Endothelial cell of umbilical vein (primary cell): ENCODE measurements around the gene TNFSF4. TPM values are rescaled to one million over a fixed set of nuclear protein-coding genes. Genes with fewer than 3 reads are reported as not detected.

ENCODE experiments used
- BruUV-seq: library from RNA; stranded (reverse); fragments of 400-500 nt; replicated peaks from 2 replicates; lab custom pipeline; 2021; lab: Mats Ljungman, UMichigan
- CTCF ChIA-PET: fragments of 300-600, 350-600 bp; sonication (Branson Sonifier 250); formaldehyde crosslinking; loops from one replicate; lab custom pipeline; 2021; ENCODE audit warnings: antibody characterized with exemption, inconsistent platforms; lab: Charles Lee
- POLR2A ChIA-PET: fragments of 300-600, 350-600 bp; sonication (Branson Sonifier 250); formaldehyde crosslinking; loops from one replicate; lab custom pipeline; 2021; ENCODE audit warnings: antibody characterized with exemption, inconsistent platforms; lab: Charles Lee
- DNase-seq: peaks from one replicate; pipeline ENCODE4 v3.0.0-alpha.2; 2011; ENCODE audit warnings: low read depth, low spot score
- FAIRE-seq: peaks from 2 replicates; lab custom pipeline; 2011; peaks lifted over from hg19 to GRCh38; lab: Jason Lieb, UNC
- H2AFZ ChIP-seq: 2 replicates; pipeline ENCODE4 v1.6.0; 2012; ENCODE audit warnings: low read depth, low read length, control low read depth, inconsistent platforms
- H3K27ac ChIP-seq: 2 replicates; pipeline ENCODE4 v1.5.1; 2011; ENCODE audit warnings: low read depth, mild to moderate bottlenecking, control low read depth, low read length, moderate library complexity; ENCODE audit not compliant: insufficient read depth
- H3K27me3 ChIP-seq, 2 experiments: 2 replicates each; pipeline versions ENCODE4 v1.6.0 to v1.6.1; 2011; ENCODE audit warnings: low read length in 2 of 2, mixed read lengths in 1 of 2; ENCODE audit not compliant: control insufficient read depth in 2 of 2, insufficient read depth in 2 of 2
- H3K36me3 ChIP-seq, 2 experiments: 2 replicates in 1 of 2; 3 replicates in 1 of 2; pipeline ENCODE4 v1.5.1; 2011; ENCODE audit warnings: low read length in 2 of 2, mild to moderate bottlenecking in 1 of 2, moderate library complexity in 1 of 2; ENCODE audit not compliant: control insufficient read depth in 2 of 2, insufficient read depth in 2 of 2; ENCODE audit errors: extremely low read depth in 1 of 2
- H3K4me1 ChIP-seq: 3 replicates; pipeline ENCODE4 v1.5.1; 2011; ENCODE audit warnings: mild to moderate bottlenecking, low read length; ENCODE audit not compliant: control insufficient read depth, insufficient read depth; ENCODE audit errors: extremely low read depth
- H3K4me2 ChIP-seq: 2 replicates; pipeline ENCODE4 v1.6.1; 2011; ENCODE audit warnings: low read length, control low read depth, mixed read lengths; ENCODE audit not compliant: insufficient read depth
- H3K4me3 ChIP-seq, 3 experiments: fragments of 200-600 bp in 1 of 3; sonication (generic), shearing (Covaris generic) in 1 of 3; replicated peaks in 1 of 3; 2 replicates each; pipeline ENCODE4 v1.5.1; 2011 to 2016; ENCODE audit warnings: control low read depth in 3 of 3, low read length in 3 of 3, mild to moderate bottlenecking in 2 of 3, inconsistent platforms in 1 of 3, low read depth in 1 of 3, moderate library complexity in 1 of 3; ENCODE audit not compliant: insufficient read depth in 1 of 3
- H3K79me2 ChIP-seq: 2 replicates; pipeline ENCODE4 v1.6.0; 2012; ENCODE audit warnings: low read length, inconsistent platforms; ENCODE audit not compliant: control insufficient read depth, insufficient read depth
- H3K9ac ChIP-seq: replicated peaks from 2 replicates; pipeline ENCODE3; 2011; ENCODE audit warnings: low read length, control low read depth; ENCODE audit not compliant: insufficient read depth; ENCODE audit errors: extremely low read depth
- H3K9me1 ChIP-seq: replicated peaks from 3 replicates; pipeline ENCODE4 v1.6.0; 2011; ENCODE audit warnings: mild to moderate bottlenecking, low read length; ENCODE audit not compliant: control insufficient read depth, insufficient read depth; ENCODE audit errors: extremely low read depth
- H3K9me3 ChIP-seq: replicated peaks from 2 replicates; pipeline ENCODE4 v1.5.1; 2012; ENCODE audit warnings: low read length, inconsistent platforms; ENCODE audit not compliant: control insufficient read depth, insufficient read depth
- H4K20me1 ChIP-seq: replicated peaks from 2 replicates; pipeline ENCODE3; 2011; ENCODE audit warnings: mild to moderate bottlenecking, low read length; ENCODE audit not compliant: control insufficient read depth, insufficient read depth; ENCODE audit errors: extremely low read depth
- CTCF ChIP-seq, 2 donors: IDR thresholded peaks; 1 replicate in 1 of 2; 2 replicates in 1 of 2; pipeline ENCODE4 v1.5.1; 2011; ENCODE audit warnings: low read length in 2 of 2, mild to moderate bottlenecking in 2 of 2, moderate library complexity in 2 of 2, control low read depth in 1 of 2, inconsistent platforms in 1 of 2, low read depth in 1 of 2; ENCODE audit not compliant: insufficient read depth in 1 of 2; ENCODE audit errors: extremely low read depth in 1 of 2
- EZH2 ChIP-seq: IDR thresholded peaks from 2 replicates; pipeline ENCODE4 v1.6.1; 2012; ENCODE audit warnings: borderline replicate concordance, low read depth, mild to moderate bottlenecking, moderate library complexity, low read length, inconsistent platforms; ENCODE audit not compliant: severe bottlenecking
- FOS ChIP-seq: IDR thresholded peaks from 2 replicates; pipeline ENCODE4 v1.6.1; 2011; ENCODE audit warnings: mild to moderate bottlenecking, low read length, moderate library complexity, borderline replicate concordance; ENCODE audit not compliant: insufficient read depth
- GATA2 ChIP-seq: IDR thresholded peaks from 2 replicates; pipeline ENCODE4 v1.7.0; 2011; ENCODE audit warnings: low read depth, mild to moderate bottlenecking, moderate library complexity, mixed read lengths, low read length; ENCODE audit not compliant: insufficient read length, insufficient read depth
- JUN ChIP-seq: IDR thresholded peaks from 2 replicates; pipeline ENCODE4 v1.6.1; 2011; ENCODE audit warnings: borderline replicate concordance, low read depth; ENCODE audit not compliant: insufficient read length, insufficient read depth
- MAX ChIP-seq: IDR thresholded peaks from 2 replicates; pipeline ENCODE4 v1.6.1; 2011; ENCODE audit not compliant: insufficient read depth, insufficient read length
- MYC ChIP-seq: IDR thresholded peaks from one replicate; pipeline ENCODE4 v1.6.1; 2011; ENCODE audit warnings: mild to moderate bottlenecking, low read depth, low read length
- POLR2A ChIP-seq: IDR thresholded peaks from 2 replicates; pipeline ENCODE4 v1.6.1; 2012; ENCODE audit warnings: low read depth, mild to moderate bottlenecking, control low read depth, low read length
- POLR2AphosphoS5 ChIP-seq: IDR thresholded peaks from 2 replicates; pipeline ENCODE4 v1.6.1; 2012; ENCODE audit warnings: low read depth, mild to moderate bottlenecking, control low read depth, low read length, moderate library complexity; ENCODE audit not compliant: insufficient read depth
- dilution Hi-C: fragments of 300-500 bp; cut with MboI; formaldehyde crosslinking; loops from one replicate; pipeline ENCODE4 v1.15.0; 2019; ENCODE audit warnings: low sequenced_read_pairs; ENCODE audit not compliant: extremely low pct_ligation_motif_present
- intact Hi-C: fragments of 100-400 bp; cut with micrococcal nuclease; formaldehyde crosslinking; loops from one replicate; pipeline ENCODE4 v1.10.0; 2022
- polyA plus RNA-seq, 4 experiments: library from polyadenylated mRNA; depleted of rRNA in 3 of 4; stranded (reverse) in 3 of 4; unstranded in 1 of 4; fragments of >200 nt; gene quantifications; 2 replicates each; pipeline versions ENCODE4 v1.2.1 to v1.2.3, GENCODE V29; 2011 to 2012; ENCODE audit warnings: missing spikeins in 1 of 4
- total RNA-seq: library from RNA; stranded (reverse); gene quantifications from 2 replicates; pipeline ENCODE4 v1.2.3, GENCODE V29; 2021

TNFSF4 gene
- total and polyA plus RNA-seq, 2 donors (not counting 3 experiments of a cell fraction or from before 2014, with no cell fraction given), result 44.9 to 88.1 TPM

DNA sequence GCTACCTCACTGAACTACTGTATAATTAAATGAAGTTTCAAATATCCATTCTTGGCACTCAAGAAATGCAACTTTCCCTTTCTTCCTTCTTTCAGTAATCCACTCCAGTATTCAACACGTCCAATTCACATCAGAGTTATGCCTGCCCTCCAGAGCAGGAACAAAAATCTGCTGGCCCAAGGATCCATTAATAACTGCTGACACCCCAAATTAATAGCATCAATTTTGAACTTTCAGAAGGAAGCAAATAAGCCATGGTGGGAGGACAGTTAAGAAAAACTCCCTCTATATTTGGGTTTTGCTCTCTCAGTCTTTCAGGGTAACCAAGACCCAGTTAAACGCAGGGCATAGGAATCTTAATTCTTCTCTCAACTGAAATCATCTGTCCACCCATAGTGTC is 31.9 kb upstream of the TNFSF4 start:
- H3K9ac ChIP-seq, result no peak overlapping the region
- no peaks in the 10 kb centered on the region for H3K36me3 ChIP-seq
- TF ChIP-seq FOS (no peak), MYC (no peak), JUN (no peak), MAX (no peak), POLR2A (no peak), GATA2 (no peak), CTCF (IDR thresholded peaks at IDR 0.05; ENCODE audit: extremely low read depth in 1 of 2, insufficient read depth in 1 of 2, low read depth in 1 of 2, low read length in 2 of 2) (no peak), POLR2AphosphoS5 (no peak), EZH2 (no peak)
- no peak overlapping the region for H3K4me3 ChIP-seq
- H3K27ac ChIP-seq, result no peak overlapping the region
- CTCF ChIA-PET, result no interaction called here
- dilution Hi-C loops, result no loop called here
- H3K4me1 ChIP-seq, result no peaks in the 10 kb centered on the region
- H4K20me1 ChIP-seq, result no peaks in the 10 kb centered on the region
- no peak for FAIRE-seq
- H3K9me3 ChIP-seq, result no peaks in the 10 kb centered on the region
- no peak overlapping the region for H3K4me2 ChIP-seq
- POLR2A ChIA-PET, result no interaction called here
- no peaks in the 10 kb centered on the region for H3K79me2 ChIP-seq
- no peaks in the 10 kb centered on the region for H3K9me1 ChIP-seq
- no peaks in the 10 kb centered on the region for H3K27me3 ChIP-seq
- H2AFZ ChIP-seq, result no peak overlapping the region
- no peak for DNase-seq
- BruUV-seq, result no TSS peak
- intact Hi-C loops, result no loop called here
